Astrocyte (in vitro differentiated cells and primary cell): ENCODE results near the gene CHRNB2. TPM values are rescaled to one million over a fixed set of nuclear protein-coding genes. Genes with fewer than 3 reads are reported as not detected.

ENCODE experiments used
- DNase-seq: peaks from one replicate; pipeline ENCODE4 v3.0.0-alpha.2; 2010; ENCODE audit warnings: low read depth
- FAIRE-seq: peaks from 2 replicates; lab custom pipeline; 2011; peaks lifted over from hg19 to GRCh38; lab: Jason Lieb, UNC
- H2AFZ ChIP-seq: 2 replicates; pipeline ENCODE4 v1.6.0; 2012; ENCODE audit warnings: low read depth, low read length, inconsistent platforms
- H3K27ac ChIP-seq: 2 replicates; pipeline ENCODE4 v1.5.1; 2011; ENCODE audit warnings: low read depth, low read length, inconsistent platforms
- H3K27me3 ChIP-seq: 2 replicates; pipeline ENCODE4 v1.6.0; 2011; ENCODE audit warnings: low read length, inconsistent platforms; ENCODE audit not compliant: insufficient read depth
- H3K36me3 ChIP-seq: 2 replicates; pipeline ENCODE4 v1.5.1; 2011; ENCODE audit warnings: low read length, inconsistent platforms; ENCODE audit not compliant: insufficient read depth
- H3K4me1 ChIP-seq: 2 replicates; pipeline ENCODE4 v1.5.1; 2011; ENCODE audit warnings: low read length, inconsistent platforms; ENCODE audit not compliant: insufficient read depth
- H3K4me2 ChIP-seq: 2 replicates; pipeline ENCODE4 v1.6.0; 2012; ENCODE audit warnings: low read length, inconsistent platforms
- H3K4me3 ChIP-seq: 2 replicates; pipeline ENCODE4 v1.5.1; 2011; ENCODE audit warnings: low read depth, mild to moderate bottlenecking, low read length, inconsistent platforms; ENCODE audit not compliant: insufficient read depth
- H3K79me2 ChIP-seq: 2 replicates; pipeline ENCODE4 v1.6.0; 2012; ENCODE audit warnings: mild to moderate bottlenecking, low read length, inconsistent platforms; ENCODE audit not compliant: insufficient read depth
- H3K9ac ChIP-seq: 2 replicates; pipeline ENCODE4 v1.6.0; 2012; ENCODE audit warnings: mild to moderate bottlenecking, low read length, inconsistent platforms
- H3K9me3 ChIP-seq: 2 replicates; pipeline ENCODE4 v1.5.1; 2012; ENCODE audit warnings: low read depth, mild to moderate bottlenecking, low read length, inconsistent platforms; ENCODE audit not compliant: insufficient read depth
- H4K20me1 ChIP-seq: 2 replicates; pipeline ENCODE4 v1.6.0; 2012; ENCODE audit warnings: low read length, inconsistent platforms; ENCODE audit not compliant: insufficient read depth
- H3K27ac Mint-ChIP-seq: one replicate; pipeline ENCODE4 v1.8.0; 2021; ENCODE audit warnings: mild to moderate bottlenecking, mixed read lengths; ENCODE audit not compliant: unreplicated experiment
- H3K27me3 Mint-ChIP-seq: one replicate; pipeline ENCODE4 v1.8.0; 2021; ENCODE audit warnings: low read depth, mixed read lengths; ENCODE audit not compliant: unreplicated experiment
- H3K36me3 Mint-ChIP-seq: one replicate; pipeline ENCODE4 v1.8.0; 2021; ENCODE audit warnings: low read depth, mixed read lengths; ENCODE audit not compliant: unreplicated experiment
- H3K4me1 Mint-ChIP-seq: one replicate; pipeline ENCODE4 v1.8.0; 2021; ENCODE audit warnings: low read depth, mixed read lengths; ENCODE audit not compliant: unreplicated experiment
- H3K4me3 Mint-ChIP-seq: one replicate; pipeline ENCODE4 v1.8.0; 2021; ENCODE audit warnings: mild to moderate bottlenecking, moderate library complexity, mixed read lengths; ENCODE audit not compliant: unreplicated experiment
- H3K9me3 Mint-ChIP-seq: one replicate; pipeline ENCODE4 v1.8.0; 2021; ENCODE audit warnings: mild to moderate bottlenecking, mixed read lengths; ENCODE audit not compliant: unreplicated experiment
- CTCF ChIP-seq: IDR thresholded peaks from 2 replicates; pipeline ENCODE4 v1.5.1; 2011; ENCODE audit warnings: low read depth, mild to moderate bottlenecking, inconsistent platforms, low read length, moderate library complexity; ENCODE audit not compliant: insufficient read depth
- EZH2 ChIP-seq: IDR thresholded peaks from 2 replicates; pipeline ENCODE4 v1.6.1; 2012; ENCODE audit warnings: mild to moderate bottlenecking, low read length, inconsistent platforms; ENCODE audit not compliant: insufficient read depth
- total RNA-seq: library from RNA; stranded (reverse); gene quantifications from 2 replicates; pipeline ENCODE4 v1.2.1, GENCODE V29; 2021

The CHRNB2 gene
- total RNA-seq, 1 donor from 2014 or later: 0.20 TPM

GRCh38 chr1:154589780-154590179, 22.2 kb downstream of the CHRNB2 start:
- H3K9me3 Mint-ChIP-seq: no peaks in the 10 kb centered on the region
- no peak overlapping the region for H3K4me3 Mint-ChIP-seq
- H4K20me1 ChIP-seq: peaks cover 74% of the 10 kb centered on the region
- no peaks in the 10 kb centered on the region for H3K9me3 ChIP-seq
- no peak overlapping the region for H3K27ac ChIP-seq
- no peak overlapping the region for H3K4me3 ChIP-seq
- peaks cover 17% of the 10 kb centered on the region for H3K4me1 Mint-ChIP-seq
- H3K36me3 ChIP-seq: peaks cover 67% of the 10 kb centered on the region
- H3K4me1 ChIP-seq: no peaks in the 10 kb centered on the region
- H3K27me3 ChIP-seq: no peaks in the 10 kb centered on the region
- peaks cover 3% of the 10 kb centered on the region for H3K79me2 ChIP-seq
- no peak overlapping the region for H2AFZ ChIP-seq
- H3K9ac ChIP-seq: no peak overlapping the region
- peak overlapping the region; percentile 80 for H3K27ac Mint-ChIP-seq
- FAIRE-seq (no peak), DNase-seq (no peak)
- TF ChIP-seq CTCF (no peak), EZH2 (no peak)
- H3K27me3 Mint-ChIP-seq: no peaks in the 10 kb centered on the region
- H3K4me2 ChIP-seq: no peak overlapping the region
- peaks cover 61% of the 10 kb centered on the region for H3K36me3 Mint-ChIP-seq

- Histone ChIP-seq H3K27ac (no peak overlapping the region), H4K20me1 (peaks cover 74% of the 10 kb centered on the region), H3K4me2 (no peak overlapping the region), H3K9me3 (no peaks in the 10 kb centered on the region), H3K4me3 (no peak overlapping the region), H3K79me2 (peaks cover 8% of the 10 kb centered on the region), H2AFZ (no peak overlapping the region), H3K27me3 (no peaks in the 10 kb centered on the region), H3K9ac (no peak overlapping the region), H3K4me1 (no peaks in the 10 kb centered on the region), H3K36me3 (peaks cover 62% of the 10 kb centered on the region)
- Mint-ChIP-seq H3K27me3 (no peaks in the 10 kb centered on the region), H3K9me3 (no peaks in the 10 kb centered on the region), H3K27ac (no peak overlapping the region), H3K4me1 (peaks cover 15% of the 10 kb centered on the region), H3K4me3 (no peak overlapping the region), H3K36me3 (peaks cover 54% of the 10 kb centered on the region)
- FAIRE-seq (no peak), DNase-seq (no peak)
- TF ChIP-seq CTCF: no peak
These were observed 23.2 kb downstream of the CHRNB2 start for GRCh38 chr1:154590756-154591155.

- Histone ChIP-seq H3K4me1 (no peaks in the 10 kb centered on the region), H3K27me3 (no peaks in the 10 kb centered on the region), H3K9ac (no peak overlapping the region), H3K79me2 (peaks cover 8% of the 10 kb centered on the region), H3K4me3 (no peak overlapping the region), H3K4me2 (no peak overlapping the region), H2AFZ (no peak overlapping the region), H3K9me3 (no peaks in the 10 kb centered on the region), H3K36me3 (peaks cover 63% of the 10 kb centered on the region), H4K20me1 (peaks cover 74% of the 10 kb centered on the region), H3K27ac (no peak overlapping the region)
- Mint-ChIP-seq H3K9me3 (no peaks in the 10 kb centered on the region), H3K27ac (no peak overlapping the region), H3K4me1 (peaks cover 14% of the 10 kb centered on the region), H3K4me3 (no peak overlapping the region), H3K27me3 (no peaks in the 10 kb centered on the region), H3K36me3 (peaks cover 50% of the 10 kb centered on the region)
- no peak for DNase-seq
- TF ChIP-seq CTCF (no peak), EZH2 (no peak)
- FAIRE-seq: no peak
These were observed 23.6 kb downstream of the CHRNB2 start for GRCh38 chr1:154591206-154591605.
